GM15510 (cell line): Measurements from ENCODE around the gene NSMCE3.

Source experiments
- POLR2A ChIP-seq: IDR thresholded peaks from 3 replicates; pipeline ENCODE4 v1.6.1; 2011; ENCODE audit warnings: borderline replicate concordance; ENCODE audit not compliant: insufficient read length; ENCODE audit errors: extremely low read depth

The NSMCE3 gene

GRCh38 chr15:29276366-29276765 is 6.7 kb upstream of the NSMCE3 start:
- no peak for TF ChIP-seq POLR2A

- no peak for TF ChIP-seq POLR2A
Observed at GRCh38 chr15:29275855-29276254, 6.2 kb upstream of the NSMCE3 start.

- TF ChIP-seq POLR2A = no peak
Observed at GRCh38 chr15:29274946-29275345, 5.3 kb upstream of the NSMCE3 start.

GRCh38 chr15:29272219-29272618 is 2.6 kb upstream of the NSMCE3 start:
- no peak for TF ChIP-seq POLR2A

- TF ChIP-seq POLR2A = no peak
Observed at GRCh38 chr15:29270976-29271375, 1.4 kb upstream of the NSMCE3 start.

GRCh38 chr15:29270169-29270955 is 740 bp upstream of the NSMCE3 start:
- TF ChIP-seq POLR2A = no peak

GRCh38 chr15:29268706-29269484 is 727 bp downstream of the NSMCE3 start:
- TF ChIP-seq POLR2A = no peak

GRCh38 chr15:29266052-29266582 is 3.5 kb downstream of the NSMCE3 start:
- TF ChIP-seq POLR2A = no peak

- no peak for TF ChIP-seq POLR2A
Observed at GRCh38 chr15:29263289-29263688, 6.3 kb downstream of the NSMCE3 start.

GRCh38 chr15:29262738-29263137 is 6.9 kb downstream of the NSMCE3 start:
- TF ChIP-seq POLR2A = no peak

- no peak for TF ChIP-seq POLR2A
Observed at GRCh38 chr15:29260896-29261295, 8.7 kb downstream of the NSMCE3 start.

GRCh38 chr15:29259233-29259632 is 10.4 kb downstream of the NSMCE3 start:
- TF ChIP-seq POLR2A = no peak

GRCh38 chr15:29252234-29252633 is 17.4 kb downstream of the NSMCE3 start:
- TF ChIP-seq POLR2A = no peak

- no peak for TF ChIP-seq POLR2A
Observed at GRCh38 chr15:29244544-29244943, 25.1 kb downstream of the NSMCE3 start.

GRCh38 chr15:29244123-29244522 is 25.5 kb downstream of the NSMCE3 start:
- no peak for TF ChIP-seq POLR2A
